ENCODE results near the gene PDE4D.

Gene PDE4D

DNA sequence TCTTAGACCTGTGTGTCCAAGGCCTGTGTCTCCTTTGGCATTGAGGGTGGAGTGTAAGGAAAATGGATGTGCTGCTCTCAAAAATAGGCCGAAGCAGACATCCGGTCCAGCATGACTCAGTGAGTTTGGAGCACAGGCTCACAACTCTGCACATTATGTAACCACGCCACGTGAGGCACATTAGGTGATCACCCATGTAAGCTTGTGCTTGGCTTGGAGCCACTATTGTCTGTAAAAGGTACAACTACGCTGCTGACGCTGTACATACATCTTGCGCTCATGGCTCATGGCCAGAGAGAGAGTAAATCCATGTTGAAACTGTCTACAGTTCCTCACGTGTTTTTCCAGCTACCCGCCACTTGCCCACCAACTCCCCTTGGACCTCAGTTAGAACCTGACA lies 177.5 kb downstream of the PDE4D start:
- Histone ChIP-seq H3K4me1 (ENCODE audit: insufficient read depth, low read length) (peaks cover under 1% of the 10 kb centered on the region; the same call in 1 of the 2 replicates), H3K9ac (ENCODE audit: low read depth, low read length) (no peak overlapping the region), H3K9me3 (ENCODE audit: control insufficient read depth, insufficient read depth, low read length) (peaks cover 7% of the 10 kb centered on the region), H3K36me3 (ENCODE audit: insufficient read depth, low read length) (peaks cover 2% of the 10 kb centered on the region; the same call in 1 of the 2 replicates)

GRCh38 chr5:59715228-59715627 lies 178.3 kb downstream of the PDE4D start:
- peaks cover 9% of the 10 kb centered on the region; the same call in 1 of the 2 replicates for H3K4me1 ChIP-seq (ENCODE audit: insufficient read depth, low read length)
- peaks cover 2% of the 10 kb centered on the region; the same call in 1 of the 2 replicates for H3K36me3 ChIP-seq (ENCODE audit: insufficient read depth, low read length)

GRCh38 chr5:59713498-59713844 lies 180.1 kb downstream of the PDE4D start:
- Histone ChIP-seq H3K36me3 (ENCODE audit: insufficient read depth, low read length) (peaks cover 2% of the 10 kb centered on the region; the same call in 1 of the 2 replicates), H3K9ac (ENCODE audit: low read depth, low read length) (no peak overlapping the region), H3K4me1 (ENCODE audit: insufficient read depth, low read length) (peaks cover 21% of the 10 kb centered on the region; the same call in 1 of the 2 replicates), H3K9me3 (ENCODE audit: control insufficient read depth, insufficient read depth, low read length) (peaks cover 7% of the 10 kb centered on the region)

More at GRCh38 chr5:59715228-59715627, 178.3 kb downstream of the PDE4D start:
- Histone ChIP-seq H3K9me3 (ENCODE audit: control insufficient read depth, insufficient read depth, low read length) (peaks cover 7% of the 10 kb centered on the region), H3K9ac (ENCODE audit: low read depth, low read length) (no peak overlapping the region)

DNA sequence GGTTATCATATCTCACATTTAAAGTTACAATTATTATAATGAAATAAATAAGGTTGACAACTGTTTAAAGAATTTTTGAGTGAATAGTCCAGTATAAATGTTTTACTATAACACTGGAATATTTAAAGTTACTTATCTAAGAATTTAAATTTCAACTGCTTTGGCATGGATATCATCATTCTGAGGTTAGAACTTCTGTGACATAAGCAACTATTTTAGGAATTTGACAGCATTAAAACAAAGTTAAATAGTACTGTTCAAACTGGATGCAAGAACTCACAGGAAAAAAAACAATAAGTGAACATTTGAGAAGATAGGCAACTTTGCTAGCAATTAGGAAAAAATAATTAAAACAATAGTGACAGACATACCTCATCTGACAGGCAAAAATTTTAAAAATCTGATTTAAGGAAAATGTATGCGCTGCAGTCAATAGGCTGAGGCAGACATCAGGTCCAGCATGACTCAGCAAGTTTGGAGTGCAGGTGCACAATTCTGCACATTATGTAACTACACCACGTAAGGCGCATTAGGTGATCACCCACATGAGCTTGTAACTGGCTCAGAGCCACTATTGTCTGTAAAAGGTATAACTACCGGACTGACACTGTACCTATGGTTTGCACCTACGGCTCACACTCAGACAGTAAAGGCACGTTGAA lies 180.6 kb downstream of the PDE4D start:
- H3K36me3 ChIP-seq (ENCODE audit: insufficient read depth, low read length): peaks cover 2% of the 10 kb centered on the region; the same call in 1 of the 2 replicates
- H3K9me3 ChIP-seq (ENCODE audit: control insufficient read depth, insufficient read depth, low read length): peaks cover 7% of the 10 kb centered on the region
- no peak overlapping the region for H3K9ac ChIP-seq (ENCODE audit: low read depth, low read length)
- H3K4me1 ChIP-seq (ENCODE audit: insufficient read depth, low read length): peaks cover 24% of the 10 kb centered on the region; the same call in 1 of the 2 replicates

GRCh38 chr5:59711310-59711709 lies 182.2 kb downstream of the PDE4D start:
- Histone ChIP-seq H3K9ac (ENCODE audit: low read depth, low read length) (no peak overlapping the region), H3K4me1 (ENCODE audit: insufficient read depth, low read length) (peaks cover 24% of the 10 kb centered on the region; the same call in 1 of the 2 replicates), H3K36me3 (ENCODE audit: insufficient read depth, low read length) (peaks cover 2% of the 10 kb centered on the region; the same call in 1 of the 2 replicates), H3K9me3 (ENCODE audit: control insufficient read depth, insufficient read depth, low read length) (peaks cover 7% of the 10 kb centered on the region)

DNA sequence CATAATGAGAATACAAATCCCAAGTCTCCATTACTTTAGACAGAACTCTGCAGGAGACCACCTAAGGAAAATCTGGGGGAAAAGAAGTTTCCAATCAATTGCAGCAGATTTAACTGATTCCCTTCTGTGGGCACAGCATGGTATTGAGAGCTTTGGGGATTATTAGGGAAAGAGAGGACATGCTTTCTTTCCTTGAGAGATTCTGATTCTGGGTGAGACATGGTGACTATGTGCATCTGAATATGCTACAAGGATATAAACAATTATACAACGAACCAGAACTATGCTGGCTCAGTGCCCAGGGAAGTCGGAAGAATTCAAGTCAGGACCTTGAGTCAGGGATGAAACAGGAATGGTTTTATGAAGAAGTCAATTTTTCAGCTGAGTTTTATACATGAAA lies 183.7 kb downstream of the PDE4D start:
- H3K4me1 ChIP-seq (ENCODE audit: insufficient read depth, low read length): peaks cover 32% of the 10 kb centered on the region; the same call in 1 of the 2 replicates
- H3K36me3 ChIP-seq (ENCODE audit: insufficient read depth, low read length): peaks cover 2% of the 10 kb centered on the region; the same call in 1 of the 2 replicates
- H3K9me3 ChIP-seq (ENCODE audit: control insufficient read depth, insufficient read depth, low read length): peaks cover 7% of the 10 kb centered on the region
- peak overlapping the region; percentile 33; the same call in 1 of the 2 replicates for H3K9ac ChIP-seq (ENCODE audit: low read depth, low read length)

- Histone ChIP-seq H3K4me1 (ENCODE audit: insufficient read depth, low read length) (peaks cover 33% of the 10 kb centered on the region; the same call in 1 of the 2 replicates), H3K9ac (ENCODE audit: low read depth, low read length) (peak overlapping the region; percentile 33; the same call in 1 of the 2 replicates), H3K9me3 (ENCODE audit: control insufficient read depth, insufficient read depth, low read length) (peaks cover 7% of the 10 kb centered on the region), H3K36me3 (ENCODE audit: insufficient read depth, low read length) (peaks cover 2% of the 10 kb centered on the region; the same call in 1 of the 2 replicates)
Observed at GRCh38 chr5:59709346-59709821, 184.1 kb downstream of the PDE4D start.

GRCh38 chr5:59704936-59705335 lies 188.6 kb downstream of the PDE4D start:
- Histone ChIP-seq H3K4me1 (ENCODE audit: insufficient read depth, low read length) (peaks cover 21% of the 10 kb centered on the region; the same call in 1 of the 2 replicates), H3K36me3 (ENCODE audit: insufficient read depth, low read length) (no peaks in the 10 kb centered on the region), H3K9ac (ENCODE audit: low read depth, low read length) (no peak overlapping the region), H3K9me3 (ENCODE audit: control insufficient read depth, insufficient read depth, low read length) (no peaks in the 10 kb centered on the region)

DNA sequence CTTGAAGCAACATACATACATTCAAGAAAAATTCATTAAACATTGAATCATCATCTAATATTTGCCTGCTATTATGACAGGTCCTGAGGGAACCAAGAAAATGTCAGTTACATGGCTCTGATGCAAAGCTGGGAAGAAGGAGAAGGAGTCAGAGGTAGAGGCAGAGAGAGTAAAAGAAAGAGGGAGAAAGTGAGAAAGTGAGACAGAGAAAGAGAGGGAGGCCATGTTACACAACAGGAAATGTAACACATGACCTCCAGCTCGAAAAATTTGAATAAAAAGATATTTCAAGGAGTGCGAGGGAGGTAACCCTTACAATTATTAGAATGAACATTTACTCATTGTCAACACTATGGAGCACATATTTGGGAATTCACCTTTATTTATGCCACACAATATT lies 189.7 kb downstream of the PDE4D start:
- no peaks in the 10 kb centered on the region for H3K36me3 ChIP-seq (ENCODE audit: insufficient read depth, low read length)
- no peak overlapping the region for H3K9ac ChIP-seq (ENCODE audit: low read depth, low read length)
- peaks cover 14% of the 10 kb centered on the region; the same call in 1 of the 2 replicates for H3K4me1 ChIP-seq (ENCODE audit: insufficient read depth, low read length)
- no peaks in the 10 kb centered on the region for H3K9me3 ChIP-seq (ENCODE audit: control insufficient read depth, insufficient read depth, low read length)

- Histone ChIP-seq H3K9me3 (ENCODE audit: control insufficient read depth, insufficient read depth, low read length) (0 out of 2 replicates have a peak, but pooled peaks cover 2% of the 10 kb centered on the region), H3K4me1 (ENCODE audit: insufficient read depth, low read length) (no peaks in the 10 kb centered on the region), H3K36me3 (ENCODE audit: insufficient read depth, low read length) (no peaks in the 10 kb centered on the region), H3K9ac (ENCODE audit: low read depth, low read length) (no peak overlapping the region)
Observed at GRCh38 chr5:59698207-59699178, 195.0 kb downstream of the PDE4D start.

DNA sequence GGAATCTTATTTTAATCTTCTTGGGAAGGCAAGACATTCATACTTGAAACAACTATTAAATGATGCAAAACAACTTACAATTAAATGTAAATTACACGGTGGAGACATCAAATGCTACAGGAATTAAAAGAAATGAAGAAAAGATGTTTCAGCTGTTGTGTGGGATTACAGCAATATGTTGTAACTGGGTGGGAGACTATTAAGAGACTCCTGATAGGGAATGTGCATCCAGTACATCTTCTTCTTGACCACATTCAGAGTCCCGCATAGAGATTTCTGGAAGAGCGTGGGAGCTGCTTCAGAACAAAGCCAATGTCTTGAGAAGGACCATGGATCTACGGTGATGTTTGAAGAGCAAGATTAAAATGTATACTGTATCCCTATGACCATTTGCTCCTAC lies 199.1 kb downstream of the PDE4D start:
- no peaks in the 10 kb centered on the region for H3K4me1 ChIP-seq (ENCODE audit: insufficient read depth, low read length)
- H3K36me3 ChIP-seq (ENCODE audit: insufficient read depth, low read length): no peaks in the 10 kb centered on the region
- H3K9me3 ChIP-seq (ENCODE audit: control insufficient read depth, insufficient read depth, low read length): 0 out of 2 replicates have a peak, but pooled peaks cover 2% of the 10 kb centered on the region
- no peak overlapping the region for H3K9ac ChIP-seq (ENCODE audit: low read depth, low read length)

DNA sequence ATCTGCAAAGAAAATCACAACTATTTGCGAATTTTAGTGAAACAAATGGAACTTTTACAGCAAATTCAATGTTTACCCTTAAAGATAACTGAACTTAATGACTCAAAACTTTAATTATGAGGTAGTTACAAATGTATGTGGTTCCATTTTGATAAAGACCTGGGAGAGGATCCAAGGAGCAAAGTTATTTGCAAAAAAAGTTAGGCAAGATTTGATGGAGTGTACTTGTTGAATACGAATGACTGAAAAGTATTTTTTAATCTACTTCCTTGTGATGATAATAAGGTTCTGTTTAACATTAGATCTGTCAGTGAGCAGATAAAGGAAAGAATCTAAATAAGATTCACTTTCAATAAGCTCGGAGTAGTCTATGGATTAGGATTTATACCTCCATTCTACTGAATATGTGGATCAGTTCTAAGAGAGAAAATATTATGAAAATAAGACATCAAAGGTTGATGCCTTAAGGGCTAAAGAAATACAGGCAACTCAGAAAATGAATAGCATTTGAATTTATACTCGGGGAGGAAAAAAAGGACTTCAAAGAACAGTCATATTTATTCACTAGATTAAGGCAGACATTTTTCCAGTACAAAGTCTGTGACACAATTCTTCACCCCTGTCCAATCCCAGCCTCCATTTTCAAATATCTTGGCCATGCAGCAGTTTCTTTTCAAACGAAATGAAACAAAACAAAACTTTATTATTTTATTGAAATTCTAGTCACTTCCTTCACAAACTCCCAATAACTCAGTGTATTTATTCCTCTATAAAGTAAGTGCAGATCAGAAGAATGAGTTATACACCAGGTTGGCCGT lies 199.8 kb downstream of the PDE4D start:
- Histone ChIP-seq H3K9me3 (ENCODE audit: control insufficient read depth, insufficient read depth, low read length) (0 out of 2 replicates have a peak, but pooled peaks cover 2% of the 10 kb centered on the region), H3K4me1 (ENCODE audit: insufficient read depth, low read length) (no peaks in the 10 kb centered on the region), H3K9ac (ENCODE audit: low read depth, low read length) (no peak overlapping the region), H3K36me3 (ENCODE audit: insufficient read depth, low read length) (no peaks in the 10 kb centered on the region)

DNA sequence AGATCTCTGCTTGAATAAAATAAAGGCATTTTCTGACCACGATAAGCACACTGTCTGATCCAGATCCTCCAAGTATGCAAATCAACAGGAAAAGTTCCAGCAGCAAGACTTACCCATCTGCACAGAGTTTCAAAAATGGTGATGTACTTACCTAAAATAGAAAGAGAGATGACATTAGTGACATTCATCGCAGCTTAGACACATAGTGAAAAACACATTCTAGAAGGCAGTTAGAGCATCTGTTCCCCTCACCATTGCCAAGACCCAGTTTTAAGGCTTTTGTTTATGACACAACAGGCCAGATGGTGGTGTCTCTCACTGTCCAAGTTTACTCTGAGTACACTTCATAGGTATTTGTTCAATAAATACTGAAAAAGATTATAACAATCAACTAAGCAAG lies 207.7 kb downstream of the PDE4D start:
- Histone ChIP-seq H3K9ac (ENCODE audit: low read depth, low read length) (no peak overlapping the region), H3K36me3 (ENCODE audit: insufficient read depth, low read length) (no peaks in the 10 kb centered on the region), H3K4me1 (ENCODE audit: insufficient read depth, low read length) (no peaks in the 10 kb centered on the region), H3K9me3 (ENCODE audit: control insufficient read depth, insufficient read depth, low read length) (no peaks in the 10 kb centered on the region)

All from ES-I3 (cell line).